Fibroblast of lung (primary cell): Measurements from ENCODE around the gene KBTBD6. TPM values are rescaled to one million over a fixed set of nuclear protein-coding genes. Genes with fewer than 3 reads are reported as not detected.

Source experiments
- DNase-seq, 2 donors: peaks; one replicate each; pipeline versions ENCODE4 v3.0.0 to v3.0.0-alpha.2; 2010; ENCODE audit warnings: low read depth in 2 of 2
- H2AFZ ChIP-seq: 2 replicates; pipeline ENCODE4 v1.5.1; 2012; ENCODE audit warnings: low read length, control low read depth, inconsistent platforms
- H3K27ac ChIP-seq: 2 replicates; pipeline ENCODE4 v1.5.1; 2011; ENCODE audit warnings: low read length, control low read depth; ENCODE audit not compliant: insufficient read depth
- H3K27me3 ChIP-seq: 2 replicates; pipeline ENCODE4 v1.5.1; 2011; ENCODE audit warnings: mild to moderate bottlenecking, low read length; ENCODE audit not compliant: control insufficient read depth, insufficient read depth
- H3K36me3 ChIP-seq: 2 replicates; pipeline ENCODE4 v1.5.1; 2011; ENCODE audit warnings: low read length; ENCODE audit not compliant: control insufficient read depth, insufficient read depth
- H3K4me1 ChIP-seq: 2 replicates; pipeline ENCODE4 v1.5.1; 2011; ENCODE audit warnings: low read length; ENCODE audit not compliant: control insufficient read depth, insufficient read depth; ENCODE audit errors: extremely low read depth
- H3K4me2 ChIP-seq: 2 replicates; pipeline ENCODE4 v1.5.1; 2011; ENCODE audit warnings: low read length, control low read depth; ENCODE audit not compliant: insufficient read depth; ENCODE audit errors: extremely low read depth
- H3K4me3 ChIP-seq, 4 experiments: fragments of 200-600 bp in 1 of 4; sonication (generic) in 1 of 4; replicated peaks in 1 of 4; 2 replicates each; pipeline ENCODE4 v1.5.1; 2011 to 2016; ENCODE audit warnings: low read length in 4 of 4, low read depth in 3 of 4, mild to moderate bottlenecking in 3 of 4, control low read depth in 2 of 4, inconsistent platforms in 1 of 4, mixed read lengths in 1 of 4; ENCODE audit not compliant: insufficient read depth in 1 of 4; ENCODE audit errors: control extremely low read depth in 1 of 4
- H3K79me2 ChIP-seq: 2 replicates; pipeline ENCODE4 v1.5.1; 2012; ENCODE audit warnings: mild to moderate bottlenecking, low read length, inconsistent platforms; ENCODE audit not compliant: control insufficient read depth, insufficient read depth
- H3K9ac ChIP-seq: 2 replicates; pipeline ENCODE4 v1.5.1; 2011; ENCODE audit warnings: mild to moderate bottlenecking, low read length, control low read depth; ENCODE audit not compliant: insufficient read depth
- H3K9me3 ChIP-seq: 2 replicates; pipeline ENCODE4 v1.5.1; 2012; ENCODE audit warnings: low read depth, low read length; ENCODE audit not compliant: control insufficient read depth, insufficient read depth
- H4K20me1 ChIP-seq: 2 replicates; pipeline ENCODE4 v1.5.1; 2011; ENCODE audit warnings: low read length; ENCODE audit not compliant: control insufficient read depth, insufficient read depth; ENCODE audit errors: extremely low read depth
- CTCF ChIP-seq, 2 donors: IDR thresholded peaks in 1 of 2; conservative IDR thresholded peaks in 1 of 2; 1 replicate in 1 of 2; 2 replicates in 1 of 2; pipeline ENCODE4 v1.5.1; 2011 to 2012; ENCODE audit warnings: low read length in 2 of 2, control low read depth in 1 of 2, inconsistent platforms in 1 of 2, low read depth in 1 of 2, mild to moderate bottlenecking in 1 of 2
- EZH2 ChIP-seq: IDR thresholded peaks from 2 replicates; pipeline ENCODE4 v1.5.1; 2012; ENCODE audit warnings: low read length, control low read depth, mild to moderate bottlenecking; ENCODE audit errors: missing control alignments
- polyA plus RNA-seq, 2 donors: library from polyadenylated mRNA; depleted of rRNA in 1 of 2; stranded (reverse) in 1 of 2; unstranded in 1 of 2; fragments of >200 nt; gene quantifications; 2 replicates each; pipeline ENCODE4 v1.2.1, GENCODE V29; 2011 to 2012; ENCODE audit warnings: missing spikeins in 1 of 2
- total RNA-seq: library from RNA; depleted of rRNA; stranded (reverse); fragments of >200 nt; gene quantifications from 2 replicates; pipeline ENCODE4 v1.2.1, GENCODE V29; 2014

The KBTBD6 gene
- total and polyA plus RNA-seq, 2 donors (not counting 1 experiment from before 2014, with no cell fraction given) = 6.7 to 12.4 TPM

DNA sequence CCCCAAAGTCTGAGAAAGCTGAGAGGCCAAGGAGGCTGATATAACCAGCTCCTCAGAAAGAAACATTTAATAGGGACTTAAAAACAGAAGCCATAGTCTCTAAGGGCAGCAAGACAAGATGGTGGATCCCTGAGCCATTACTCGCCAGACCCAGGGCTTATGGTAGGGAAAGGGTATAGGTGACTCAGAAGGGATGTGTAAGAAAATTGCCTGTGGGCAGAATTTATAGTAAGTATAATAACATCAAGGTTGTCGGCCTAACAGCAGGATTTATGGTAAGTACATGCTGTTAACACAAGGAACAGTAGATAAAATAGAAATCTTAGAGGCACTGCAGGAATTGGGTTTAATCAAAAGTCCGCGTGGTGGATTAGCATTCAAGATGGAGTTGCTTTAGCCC is 14.7 kb downstream of the KBTBD6 start:
- no peaks in the 10 kb centered on the region for H3K4me1 ChIP-seq
- H3K27me3 ChIP-seq = no peaks in the 10 kb centered on the region
- H3K79me2 ChIP-seq = no peaks in the 10 kb centered on the region
- H3K4me3 ChIP-seq = no peak overlapping the region
- H2AFZ ChIP-seq = no peak overlapping the region
- no peak for DNase-seq
- H3K27ac ChIP-seq = no peak overlapping the region
- no peak overlapping the region for H3K4me2 ChIP-seq
- H4K20me1 ChIP-seq = no peaks in the 10 kb centered on the region
- H3K9ac ChIP-seq = no peak overlapping the region
- TF ChIP-seq EZH2 (no peak), CTCF (conservative IDR thresholded peaks at IDR 0.05 in 1 of 2, IDR thresholded peaks at IDR 0.05 in 1 of 2; ENCODE audit: low read depth in 1 of 2, low read length in 2 of 2) (no peak)
- no peaks in the 10 kb centered on the region for H3K36me3 ChIP-seq
- no peaks in the 10 kb centered on the region for H3K9me3 ChIP-seq

- H3K27me3 ChIP-seq = no peaks in the 10 kb centered on the region
- H3K9me3 ChIP-seq = no peaks in the 10 kb centered on the region
- H3K27ac ChIP-seq = no peak overlapping the region
- H3K4me1 ChIP-seq = no peaks in the 10 kb centered on the region
- no peaks in the 10 kb centered on the region for H3K36me3 ChIP-seq
- H3K9ac ChIP-seq = no peak overlapping the region
- no peak overlapping the region for H3K4me2 ChIP-seq
- no peak overlapping the region for H3K4me3 ChIP-seq
- no peaks in the 10 kb centered on the region for H4K20me1 ChIP-seq
- no peaks in the 10 kb centered on the region for H3K79me2 ChIP-seq
- peak in 1 of 2 donors; percentile 50 for DNase-seq
- TF ChIP-seq CTCF (conservative IDR thresholded peaks at IDR 0.05 in 1 of 2, IDR thresholded peaks at IDR 0.05 in 1 of 2; ENCODE audit: low read depth in 1 of 2, low read length in 2 of 2) (no peak), EZH2 (no peak)
- H2AFZ ChIP-seq = no peak overlapping the region
Measured at GRCh38 chr13:41111454-41111853, 21.1 kb downstream of the KBTBD6 start.

DNA sequence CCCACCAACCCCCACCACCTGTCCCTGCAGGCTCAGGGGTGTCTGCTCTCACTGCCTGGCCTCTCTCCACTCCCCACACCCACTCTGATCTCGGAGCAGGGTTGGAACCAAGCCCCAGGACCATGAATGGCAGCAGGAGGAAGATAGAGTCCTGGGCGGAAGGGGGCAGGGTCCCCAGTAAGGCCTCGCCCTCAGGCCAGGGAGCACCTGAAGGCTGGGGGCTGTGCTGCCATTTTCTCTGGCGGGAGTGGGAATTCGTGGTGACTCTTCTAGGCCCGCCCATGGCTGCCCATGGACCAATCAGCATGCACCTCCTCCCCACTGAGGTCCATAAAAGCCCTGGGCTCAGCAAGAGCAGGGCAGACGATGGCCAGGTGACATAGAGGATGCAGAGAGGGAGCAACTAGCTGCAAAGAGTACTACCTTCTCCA is 25.0 kb downstream of the KBTBD6 start:
- DNase-seq = no peak
- Histone ChIP-seq H3K9me3 (no peaks in the 10 kb centered on the region), H3K9ac (no peak overlapping the region), H3K4me3 (no peak overlapping the region), H3K79me2 (no peaks in the 10 kb centered on the region), H3K27me3 (no peaks in the 10 kb centered on the region), H4K20me1 (no peaks in the 10 kb centered on the region), H3K4me2 (no peak overlapping the region), H2AFZ (no peak overlapping the region), H3K4me1 (no peaks in the 10 kb centered on the region), H3K36me3 (no peaks in the 10 kb centered on the region), H3K27ac (no peak overlapping the region)
- TF ChIP-seq EZH2 (no peak), CTCF (conservative IDR thresholded peaks at IDR 0.05 in 1 of 2, IDR thresholded peaks at IDR 0.05 in 1 of 2; ENCODE audit: low read depth in 1 of 2, low read length in 2 of 2) (no peak)
